HG03520 (cell line): ENCODE results near the gene ACSM2B.
"Not testable (repeated sequence)": the region's sequence is repeated elsewhere in the genome, so short reads cannot be mapped to it uniquely, and the experiment has no call there.

ENCODE experiments used
- ATAC-seq: cut with Tn5 transposase; IDR thresholded peaks from one replicate; pipeline ENCODE4 v1.9.1; 2021; ENCODE audit warnings: mild to moderate bottlenecking, moderate library complexity; ENCODE audit not compliant: unreplicated experiment

ACSM2B gene

GRCh38 chr16:20538687-20539086, 37.5 kb downstream of the ACSM2B start:
- no peak for ATAC-seq

- no peak for ATAC-seq
These were observed 38.0 kb downstream of the ACSM2B start for GRCh38 chr16:20538181-20538580.

DNA sequence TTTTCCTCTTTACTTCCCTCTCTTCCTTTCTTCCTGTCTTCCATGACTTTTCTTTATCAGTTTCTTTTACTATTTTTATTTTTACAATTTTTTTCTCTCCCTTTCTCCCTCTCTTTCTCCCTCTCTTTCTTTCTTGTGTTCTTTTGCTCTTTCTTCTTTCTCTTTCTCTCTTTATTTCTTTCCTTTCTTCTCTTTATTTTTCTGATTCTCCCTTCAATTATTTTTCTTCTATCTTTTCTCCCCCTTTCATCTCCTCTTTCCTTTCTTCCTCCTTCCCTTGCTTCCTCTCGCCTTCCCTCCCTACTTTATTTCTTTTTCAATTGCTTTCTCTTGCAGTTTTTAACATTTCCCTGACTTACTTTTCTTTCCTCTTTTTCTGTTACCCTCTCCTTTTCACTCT, 39.5 kb downstream of the ACSM2B start:
- not testable (repeated sequence) for ATAC-seq

DNA sequence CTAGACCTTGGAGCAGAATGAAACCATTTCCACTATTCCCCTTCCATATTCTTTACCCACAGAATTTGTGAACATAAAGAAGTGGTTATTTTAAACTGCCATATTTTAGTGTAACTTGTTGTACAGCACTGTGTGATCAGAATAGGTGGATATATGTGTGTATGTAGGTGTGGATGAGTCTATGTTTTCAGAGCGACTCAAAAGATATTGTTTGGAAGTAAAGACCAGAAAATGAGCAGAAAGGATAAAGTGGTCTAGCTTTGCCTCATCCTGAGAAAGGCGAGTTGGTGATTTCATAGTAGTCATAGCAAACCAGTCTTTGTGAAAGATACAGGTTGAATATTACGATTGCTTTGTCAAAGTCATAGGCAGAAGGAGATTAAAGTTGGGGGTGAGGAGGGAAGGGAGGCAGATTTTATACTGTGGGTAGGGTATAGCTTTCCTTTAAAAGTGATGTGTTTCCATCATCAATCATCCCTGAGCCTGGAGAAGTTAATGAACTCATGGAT, 43.8 kb downstream of the ACSM2B start:
- ATAC-seq, result not testable (repeated sequence)

GRCh38 chr16:20531795-20532194, 44.4 kb downstream of the ACSM2B start:
- not testable (repeated sequence) for ATAC-seq

DNA sequence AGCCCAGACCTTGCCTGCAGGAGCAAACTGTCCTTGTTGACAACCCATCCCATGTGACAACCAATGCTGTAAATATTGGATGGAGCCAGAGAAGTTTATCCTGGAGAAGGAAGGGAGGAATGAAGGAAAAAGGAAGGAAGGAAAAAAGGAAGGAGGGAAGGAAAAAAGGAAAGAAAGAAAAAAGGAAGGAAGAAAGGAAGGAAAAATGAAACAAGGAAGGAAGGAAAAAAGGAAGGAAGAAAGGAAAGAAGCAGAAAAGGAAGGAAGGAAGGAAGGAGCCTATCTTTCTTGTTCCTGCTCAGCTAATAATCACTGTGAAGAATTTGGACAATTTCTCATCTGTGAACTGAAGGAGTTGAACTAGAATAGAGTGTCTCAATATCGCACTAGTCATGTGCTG, 56.1 kb downstream of the ACSM2B start:
- no peak for ATAC-seq

GRCh38 chr16:20519231-20519630, 56.9 kb downstream of the ACSM2B start:
- ATAC-seq, result no peak

- ATAC-seq, result no peak
These were observed 59.0 kb downstream of the ACSM2B start for GRCh38 chr16:20517149-20517548.

DNA sequence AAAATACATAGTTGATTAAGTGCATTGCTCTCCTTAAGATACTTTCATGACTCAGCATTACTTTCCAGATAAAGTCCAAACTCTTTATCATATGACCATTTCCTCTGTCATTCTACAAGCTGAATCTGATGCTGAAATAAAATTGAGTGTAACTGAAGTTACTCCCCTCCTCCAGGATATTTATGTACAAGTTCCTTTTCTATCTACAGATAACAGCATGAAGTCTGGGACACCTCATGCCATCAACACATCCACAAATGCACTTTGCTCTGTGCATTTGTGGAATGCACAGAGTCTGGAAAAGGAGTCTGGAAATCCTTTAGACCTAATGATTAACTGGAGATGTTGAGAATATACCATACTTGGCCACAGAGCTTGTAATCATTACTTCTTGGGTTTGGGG, 60.5 kb downstream of the ACSM2B start:
- ATAC-seq, result no peak

- no peak for ATAC-seq
These were observed 65.8 kb downstream of the ACSM2B start for GRCh38 chr16:20510323-20510722.

DNA sequence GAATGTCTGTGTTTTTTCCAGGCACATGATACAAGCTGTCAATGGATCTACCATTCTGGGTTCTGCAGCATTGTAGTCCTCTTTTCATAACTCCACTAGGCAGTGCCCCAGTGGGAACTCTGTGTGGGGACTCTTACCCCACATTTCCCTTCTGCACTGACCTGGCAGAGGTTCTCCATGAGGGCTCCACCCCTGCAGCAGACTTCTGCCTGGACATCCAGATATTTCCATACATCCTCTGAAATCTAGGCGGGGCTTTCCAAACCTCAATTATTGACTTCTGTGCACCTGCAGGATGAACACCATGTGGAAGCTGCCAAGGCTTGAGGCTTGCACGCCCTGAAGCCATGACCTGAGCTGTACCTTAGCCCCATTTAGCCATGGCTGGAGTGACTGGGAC, 68.9 kb downstream of the ACSM2B start:
- no peak for ATAC-seq

DNA sequence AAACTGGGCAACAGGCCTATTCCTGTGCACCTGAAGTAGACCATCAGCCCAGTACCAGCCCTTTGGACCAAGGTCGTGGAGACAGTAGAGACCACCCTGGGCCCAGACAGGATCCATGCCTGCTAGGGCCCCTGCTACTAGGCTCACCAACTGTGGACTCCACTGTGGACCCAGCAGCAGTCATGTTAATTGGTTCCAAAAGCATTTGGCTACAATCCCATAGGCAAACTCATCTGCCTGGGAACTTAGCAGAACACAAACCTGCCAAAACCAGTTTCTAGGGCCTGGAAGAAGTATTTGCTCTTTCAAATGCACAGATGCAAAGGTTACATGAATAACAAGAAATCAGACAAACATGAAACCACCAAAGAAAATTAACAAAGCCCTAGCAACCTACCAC, 71.7 kb downstream of the ACSM2B start:
- no peak for ATAC-seq

GRCh38 chr16:20491448-20491847, 84.7 kb downstream of the ACSM2B start:
- not testable (repeated sequence) for ATAC-seq

DNA sequence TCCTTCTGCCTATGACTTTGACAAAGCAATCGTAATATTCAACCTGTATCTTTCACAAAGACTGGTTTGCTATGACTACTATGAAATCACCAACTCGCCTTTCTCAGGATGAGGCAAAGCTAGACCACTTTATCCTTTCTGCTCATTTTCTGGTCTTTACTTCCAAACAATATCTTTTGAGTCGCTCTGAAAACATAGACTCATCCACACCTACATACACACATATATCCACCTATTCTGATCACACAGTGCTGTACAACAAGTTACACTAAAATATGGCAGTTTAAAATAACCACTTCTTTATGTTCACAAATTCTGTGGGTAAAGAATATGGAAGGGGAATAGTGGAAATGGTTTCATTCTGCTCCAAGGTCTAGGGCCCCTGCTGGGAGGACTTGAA, 85.2 kb downstream of the ACSM2B start:
- not testable (repeated sequence) for ATAC-seq
